DND-41 (cell line): Measurements from ENCODE around the gene GC.

Source experiments
- ATAC-seq: fragments of 200-7000 bp; cut with Tn5 transposase; 3 replicates; pipeline ENCODE4 v1.9.1; 2021; ENCODE audit warnings: low read depth; ENCODE audit not compliant: insufficient read depth
- DNase-seq: peaks from one replicate; pipeline ENCODE4 v3.0.0-alpha.2; 2020
- H2AFZ ChIP-seq: 2 replicates; pipeline ENCODE4 v1.6.0; 2012; ENCODE audit warnings: low read depth, low read length
- H3K27ac ChIP-seq: 2 replicates; pipeline ENCODE4 v1.5.1; 2012; ENCODE audit warnings: low read length, inconsistent platforms
- H3K27me3 ChIP-seq: fragments of 200-600 bp; sonication (generic); 2 replicates; pipeline ENCODE4 v1.6.0; 2012; ENCODE audit warnings: low read length, mild to moderate bottlenecking, inconsistent platforms; ENCODE audit not compliant: insufficient read depth, poor library complexity
- H3K36me3 ChIP-seq: 2 replicates; pipeline ENCODE4 v1.5.1; 2012; ENCODE audit warnings: low read length, inconsistent platforms; ENCODE audit not compliant: insufficient read depth
- H3K4me1 ChIP-seq: 2 replicates; pipeline ENCODE4 v1.5.1; 2012; ENCODE audit warnings: mild to moderate bottlenecking, low read length; ENCODE audit not compliant: insufficient read depth
- H3K4me2 ChIP-seq: 2 replicates; pipeline ENCODE4 v1.6.0; 2012; ENCODE audit warnings: mild to moderate bottlenecking, moderate library complexity, low read length, inconsistent platforms; ENCODE audit not compliant: insufficient read depth
- H3K4me3 ChIP-seq, 2 experiments: fragments of 200-600 bp in 1 of 2; shearing (Covaris generic) in 1 of 2; 2 replicates each; pipeline ENCODE4 v1.5.1; 2012 to 2016; ENCODE audit warnings: inconsistent platforms in 2 of 2, low read length in 2 of 2, mild to moderate bottlenecking in 2 of 2, low read depth in 1 of 2, moderate library complexity in 1 of 2
- H3K79me2 ChIP-seq: 2 replicates; pipeline ENCODE4 v1.6.0; 2012; ENCODE audit warnings: low read length, inconsistent platforms; ENCODE audit not compliant: insufficient read depth
- H3K9ac ChIP-seq: 2 replicates; pipeline ENCODE4 v1.6.0; 2012; ENCODE audit warnings: low read depth, mild to moderate bottlenecking, inconsistent platforms, low read length, moderate library complexity
- H3K9me3 ChIP-seq: 2 replicates; pipeline ENCODE4 v1.5.1; 2012; ENCODE audit warnings: low read length, moderate library complexity, mild to moderate bottlenecking, inconsistent platforms; ENCODE audit not compliant: insufficient read depth, severe bottlenecking
- H4K20me1 ChIP-seq: 2 replicates; pipeline ENCODE4 v1.6.0; 2012; ENCODE audit warnings: low read length; ENCODE audit not compliant: insufficient read depth
- CTCF ChIP-seq: IDR thresholded peaks from 2 replicates; pipeline ENCODE4 v1.5.1; 2012; ENCODE audit warnings: borderline replicate concordance, low read length, moderate library complexity, mild to moderate bottlenecking; ENCODE audit not compliant: poor library complexity, severe bottlenecking; ENCODE audit errors: extremely low read depth
- EZH2 ChIP-seq: IDR thresholded peaks from 3 replicates; pipeline ENCODE4 v1.6.1; 2012; ENCODE audit warnings: borderline replicate concordance, low read depth, mild to moderate bottlenecking, moderate library complexity, low read length, inconsistent platforms; ENCODE audit not compliant: severe bottlenecking

GC gene

GRCh38 chr4:71729856-71730255, 54.0 kb downstream of the GC start:
- no peak for TF ChIP-seq EZH2
- no peak for TF ChIP-seq CTCF
- ATAC-seq, result no peak
- H4K20me1 ChIP-seq, result no peaks in the 10 kb centered on the region
- H3K9ac ChIP-seq, result no peak overlapping the region
- no peak overlapping the region for H3K27ac ChIP-seq
- H3K4me3 ChIP-seq, result no peak overlapping the region
- no peaks in the 10 kb centered on the region for H3K9me3 ChIP-seq
- no peaks in the 10 kb centered on the region for H3K36me3 ChIP-seq
- H2AFZ ChIP-seq, result no peak overlapping the region
- DNase-seq, result no peak
- H3K27me3 ChIP-seq, result no peaks in the 10 kb centered on the region
- H3K79me2 ChIP-seq, result no peaks in the 10 kb centered on the region
- no peaks in the 10 kb centered on the region for H3K4me1 ChIP-seq
- H3K4me2 ChIP-seq, result no peak overlapping the region

DNA sequence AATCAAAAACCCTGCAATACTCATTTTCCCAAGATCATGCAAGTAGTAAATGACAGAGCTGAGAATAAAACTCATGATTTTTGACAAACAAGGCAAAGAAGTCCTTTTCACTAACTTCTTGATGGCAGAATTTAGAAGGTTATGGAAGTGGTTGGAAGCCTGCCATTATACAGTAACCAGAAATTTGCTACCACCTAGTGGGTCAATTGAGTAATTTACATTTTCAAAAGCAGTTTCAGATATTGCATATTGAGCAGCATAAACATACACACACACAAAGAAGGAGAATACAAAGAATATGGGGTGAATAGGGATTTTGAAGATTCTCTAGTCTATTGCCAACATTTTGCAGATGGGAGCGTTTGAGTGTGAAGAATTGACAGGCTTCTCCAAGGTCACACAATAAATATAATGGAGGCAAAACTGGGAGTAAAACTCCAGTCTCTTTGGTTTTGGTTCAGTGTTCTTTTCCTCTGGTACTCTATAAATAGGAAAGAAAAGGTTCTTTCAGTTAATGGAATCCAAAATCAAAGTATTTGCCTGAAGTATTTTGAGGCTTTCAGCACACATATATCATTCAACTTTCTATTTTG, 70.2 kb downstream of the GC start:
- TF ChIP-seq EZH2, result no peak
- TF ChIP-seq CTCF, result peak; percentile 69
- Histone ChIP-seq H3K36me3 (no peaks in the 10 kb centered on the region), H3K4me1 (no peaks in the 10 kb centered on the region), H2AFZ (no peak overlapping the region), H3K27me3 (peaks cover 3% of the 10 kb centered on the region), H3K9ac (no peak overlapping the region), H3K4me2 (no peak overlapping the region), H3K9me3 (no peaks in the 10 kb centered on the region), H3K79me2 (no peaks in the 10 kb centered on the region), H3K4me3 (no peak overlapping the region), H4K20me1 (no peaks in the 10 kb centered on the region), H3K27ac (no peak overlapping the region)
- no peak for DNase-seq
- ATAC-seq, result peak; percentile 81

DNA sequence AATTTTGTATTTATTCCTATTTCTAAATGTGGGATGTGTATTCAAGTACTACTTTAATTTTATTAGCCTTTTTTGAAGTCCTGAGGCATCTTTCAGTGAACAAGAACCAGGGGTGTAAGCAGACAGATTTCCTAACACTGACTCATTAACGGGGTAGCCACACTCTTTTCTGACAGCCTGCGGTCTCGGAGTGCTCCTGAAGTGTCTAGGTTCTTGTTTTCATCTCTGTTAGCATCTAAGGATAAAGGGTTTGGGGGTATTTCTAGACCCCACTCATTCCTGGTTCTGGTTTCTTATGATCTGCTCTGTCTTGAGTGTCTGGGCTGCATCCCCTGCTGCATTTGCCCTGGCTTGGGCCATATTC, 71.9 kb downstream of the GC start:
- Histone ChIP-seq H3K79me2 (no peaks in the 10 kb centered on the region), H3K9ac (no peak overlapping the region), H3K4me1 (no peaks in the 10 kb centered on the region), H3K27me3 (peaks cover 3% of the 10 kb centered on the region), H3K27ac (no peak overlapping the region), H2AFZ (no peak overlapping the region), H3K4me2 (no peak overlapping the region), H3K36me3 (no peaks in the 10 kb centered on the region), H3K9me3 (no peaks in the 10 kb centered on the region), H3K4me3 (no peak overlapping the region), H4K20me1 (no peaks in the 10 kb centered on the region)
- DNase-seq (no peak), ATAC-seq (no peak)
- TF ChIP-seq CTCF (no peak), EZH2 (no peak)
